CD4-positive, alpha-beta T cell (primary cell): ENCODE data around the gene OTUB1. TPM values are rescaled to one million over a fixed set of nuclear protein-coding genes. Genes with fewer than 3 reads are reported as not detected.

ENCODE experiments used
- ATAC-seq: fragments of 200-7000 bp; cut with Tn5 transposase; one replicate; pipeline ENCODE4 v1.10.0; 2022; ENCODE audit warnings: mild to moderate bottlenecking; ENCODE audit not compliant: poor library complexity
- CTCF ChIA-PET: fragments of 350-600 bp; sonication (Branson Sonifier 250); formaldehyde crosslinking; loops from one replicate; lab custom pipeline; 2021; ENCODE audit warnings: antibody characterized with exemption, inconsistent platforms; lab: Charles Lee
- POLR2A ChIA-PET: fragments of 350-600 bp; sonication (Branson Sonifier 250); formaldehyde crosslinking; loops from one replicate; lab custom pipeline; 2021; ENCODE audit warnings: antibody characterized with exemption, inconsistent platforms; lab: Charles Lee
- DNase-seq, 14 experiments: peaks; one replicate each; pipeline ENCODE4 v3.0.0-alpha.2; 2013 to 2020; ENCODE audit warnings: mixed read lengths in 2 of 14
- H3K27ac ChIP-seq, 2 donors: one replicate each; pipeline versions ENCODE4 v1.5.1 to v1.7.0; 2013; ENCODE audit warnings: low read length in 2 of 2, low read depth in 1 of 2, mild to moderate bottlenecking in 1 of 2
- H3K27me3 ChIP-seq, 2 experiments: 1 replicate in 1 of 2; 2 replicates in 1 of 2; pipeline versions ENCODE4 v1.6.1 to v1.7.0; 2013; ENCODE audit warnings: low read length in 2 of 2, control low read depth in 1 of 2, mild to moderate bottlenecking in 1 of 2, moderate library complexity in 1 of 2; ENCODE audit not compliant: insufficient read depth in 2 of 2, control insufficient read depth in 1 of 2
- H3K36me3 ChIP-seq: one replicate; pipeline ENCODE4 v1.6.1; 2013; ENCODE audit warnings: low read length, control low read depth; ENCODE audit not compliant: insufficient read depth
- H3K4me1 ChIP-seq: one replicate; pipeline ENCODE4 v1.6.1; 2013; ENCODE audit warnings: low read length, control low read depth; ENCODE audit not compliant: insufficient read depth
- H3K4me3 ChIP-seq: one replicate; pipeline ENCODE4 v1.5.1; 2013; ENCODE audit warnings: mild to moderate bottlenecking, low read length, moderate library complexity
- H3K9me3 ChIP-seq, 2 experiments: 1 replicate in 1 of 2; 2 replicates in 1 of 2; pipeline versions ENCODE4 v1.6.1 to v1.7.0; 2013; ENCODE audit warnings: low read length in 2 of 2, mild to moderate bottlenecking in 2 of 2, control low read depth in 1 of 2, moderate library complexity in 1 of 2; ENCODE audit not compliant: control insufficient read depth in 1 of 2, insufficient read depth in 1 of 2
- H3K27ac Mint-ChIP-seq: one replicate; pipeline ENCODE4 v1.8.0; 2020; ENCODE audit warnings: mixed read lengths
- H3K27me3 Mint-ChIP-seq: one replicate; pipeline ENCODE4 v1.8.0; 2021; ENCODE audit warnings: mixed read lengths
- H3K36me3 Mint-ChIP-seq: one replicate; pipeline ENCODE4 v1.8.0; 2021; ENCODE audit warnings: low read depth, mixed read lengths
- H3K4me1 Mint-ChIP-seq: one replicate; pipeline ENCODE4 v1.8.0; 2021; ENCODE audit warnings: low read depth, mixed read lengths
- H3K4me3 Mint-ChIP-seq: one replicate; pipeline ENCODE4 v1.8.0; 2020; ENCODE audit warnings: mild to moderate bottlenecking, mixed read lengths
- H3K9me3 Mint-ChIP-seq: one replicate; pipeline ENCODE4 v1.8.0; 2020; ENCODE audit warnings: mixed read lengths
- intact Hi-C, 2 experiments: fragments of 100-400 bp; cut with DNase I in 1 of 2; cut with micrococcal nuclease in 1 of 2; formaldehyde crosslinking; loops; one replicate each; pipeline versions ENCODE4 v1.15.1 to v1.9.0; 2023 to 2025; cut with DNase I, micrococcal nuclease
- total RNA-seq, 174 experiments: library from RNA in 2 of 174; stranded (reverse) in 2 of 174; gene quantifications; one replicate each; pipeline ENCODE4 v1.2.3 and lab custom pipeline; 2021 to 2026
- TF ChIP-seq, protein P1 (sequence below): fragments of 200-600 bp; IDR thresholded peaks from one replicate; pipeline ENCODE4 v1.8.0; 2022; ENCODE audit warnings: antibody characterized with exemption, mild to moderate bottlenecking

Gene OTUB1
- total RNA-seq, 2 experiments from 2014 or later: 57.5 to 60.0 TPM

DNA sequence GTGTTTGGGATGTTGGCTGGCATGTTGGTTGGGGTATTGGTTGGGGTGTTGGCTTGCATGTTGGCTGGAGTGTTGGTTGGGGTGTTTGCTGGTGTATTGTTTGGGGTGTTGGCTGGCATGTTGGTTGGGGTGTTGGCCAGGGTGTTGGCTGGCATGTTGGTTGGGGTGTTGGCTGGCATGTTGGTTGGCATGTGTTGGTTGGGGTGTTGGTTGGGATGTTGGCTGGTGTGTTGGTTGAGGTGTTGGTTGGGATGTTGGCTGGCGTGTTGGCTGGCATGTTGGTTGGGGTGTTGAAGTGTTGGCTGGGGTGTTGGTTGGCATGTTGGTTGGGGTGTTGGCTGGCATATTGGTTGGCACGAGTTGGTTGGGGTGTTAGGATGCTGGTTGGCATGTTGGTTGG lies 24.5 kb downstream of the OTUB1 start:
- CTCF ChIA-PET: no interaction called here
- no peaks in the 10 kb centered on the region for H3K36me3 Mint-ChIP-seq

GRCh38 chr11:64011371-64011770 lies 25.1 kb downstream of the OTUB1 start:
- H3K36me3 Mint-ChIP-seq: no peaks in the 10 kb centered on the region
- Histone ChIP-seq H3K4me3 (no peak overlapping the region), H3K36me3 (no peaks in the 10 kb centered on the region), H3K9me3 (peaks cover 8 to 45% of the 10 kb centered on the region in 2 experiments), H3K27me3 (peaks cover 26 to 28% of the 10 kb centered on the region in 2 experiments), H3K27ac (no peak overlapping the region), H3K4me1 (peaks cover 15% of the 10 kb centered on the region)
- no peaks in the 10 kb centered on the region for H3K9me3 Mint-ChIP-seq
- no peak overlapping the region for H3K27ac Mint-ChIP-seq
- TF ChIP-seq, protein P1, sequence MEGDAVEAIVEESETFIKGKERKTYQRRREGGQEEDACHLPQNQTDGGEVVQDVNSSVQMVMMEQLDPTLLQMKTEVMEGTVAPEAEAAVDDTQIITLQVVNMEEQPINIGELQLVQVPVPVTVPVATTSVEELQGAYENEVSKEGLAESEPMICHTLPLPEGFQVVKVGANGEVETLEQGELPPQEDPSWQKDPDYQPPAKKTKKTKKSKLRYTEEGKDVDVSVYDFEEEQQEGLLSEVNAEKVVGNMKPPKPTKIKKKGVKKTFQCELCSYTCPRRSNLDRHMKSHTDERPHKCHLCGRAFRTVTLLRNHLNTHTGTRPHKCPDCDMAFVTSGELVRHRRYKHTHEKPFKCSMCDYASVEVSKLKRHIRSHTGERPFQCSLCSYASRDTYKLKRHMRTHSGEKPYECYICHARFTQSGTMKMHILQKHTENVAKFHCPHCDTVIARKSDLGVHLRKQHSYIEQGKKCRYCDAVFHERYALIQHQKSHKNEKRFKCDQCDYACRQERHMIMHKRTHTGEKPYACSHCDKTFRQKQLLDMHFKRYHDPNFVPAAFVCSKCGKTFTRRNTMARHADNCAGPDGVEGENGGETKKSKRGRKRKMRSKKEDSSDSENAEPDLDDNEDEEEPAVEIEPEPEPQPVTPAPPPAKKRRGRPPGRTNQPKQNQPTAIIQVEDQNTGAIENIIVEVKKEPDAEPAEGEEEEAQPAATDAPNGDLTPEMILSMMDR: no peak
- H3K4me3 Mint-ChIP-seq: no peak overlapping the region
- intact Hi-C loops: no loop called here
- ATAC-seq (no peak), DNase-seq (no peak)
- ChIA-PET POLR2A (no interaction called here), CTCF (no interaction called here)
- H3K27me3 Mint-ChIP-seq: peaks cover 31% of the 10 kb centered on the region
- peaks cover 7% of the 10 kb centered on the region for H3K4me1 Mint-ChIP-seq

More for the DNA sequence above, 24.5 kb downstream of the OTUB1 start:
- H3K27ac Mint-ChIP-seq: no peak overlapping the region
- POLR2A ChIA-PET: no interaction called here
- TF ChIP-seq, protein P1: no peak
- ATAC-seq (no peak), DNase-seq (no peak)
- Histone ChIP-seq H3K27me3 (peaks cover 26 to 30% of the 10 kb centered on the region in 2 experiments), H3K4me1 (peaks cover 15% of the 10 kb centered on the region), H3K36me3 (no peaks in the 10 kb centered on the region), H3K9me3 (peaks cover 8 to 45% of the 10 kb centered on the region in 2 experiments), H3K4me3 (no peak overlapping the region), H3K27ac (no peak overlapping the region)
- intact Hi-C loops: no loop called here
- no peak overlapping the region for H3K4me3 Mint-ChIP-seq
- H3K27me3 Mint-ChIP-seq: peaks cover 31% of the 10 kb centered on the region
- H3K4me1 Mint-ChIP-seq: peaks cover 7% of the 10 kb centered on the region
- H3K9me3 Mint-ChIP-seq: no peaks in the 10 kb centered on the region

- no peak overlapping the region for H3K27ac ChIP-seq
- Mint-ChIP-seq H3K9me3 (no peaks in the 10 kb centered on the region), H3K27me3 (peaks cover 12% of the 10 kb centered on the region), H3K36me3 (no peaks in the 10 kb centered on the region), H3K27ac (no peak overlapping the region), H3K4me3 (no peak overlapping the region), H3K4me1 (no peaks in the 10 kb centered on the region)
- no peak for ATAC-seq
- intact Hi-C loops: no loop called here
- DNase-seq: no peak
- no peaks in the 10 kb centered on the region for H3K4me1 ChIP-seq
- ChIA-PET CTCF (no interaction called here), POLR2A (no interaction called here)
- no peak overlapping the region for H3K4me3 ChIP-seq
- peaks cover 9% of the 10 kb centered on the region in 2 experiments for H3K27me3 ChIP-seq
- TF ChIP-seq, protein P1: no peak
- H3K36me3 ChIP-seq: no peaks in the 10 kb centered on the region
- peaks cover 8 to 26% of the 10 kb centered on the region in 2 experiments for H3K9me3 ChIP-seq
These were observed 27.1 kb downstream of the OTUB1 start for GRCh38 chr11:64013141-64013896.
